ENCODE data around the gene CCS. TPM values are rescaled to one million over a fixed set of nuclear protein-coding genes. Genes with fewer than 3 reads are reported as not detected.
A peak's percentile ranks its signal among the peaks of the same experiment; 100 is the strongest.

Gene CCS
- total and polyA plus RNA-seq, 2 donors (not counting 1 experiment from before 2014, with no cell fraction given): 87.8 to 174 TPM

DNA sequence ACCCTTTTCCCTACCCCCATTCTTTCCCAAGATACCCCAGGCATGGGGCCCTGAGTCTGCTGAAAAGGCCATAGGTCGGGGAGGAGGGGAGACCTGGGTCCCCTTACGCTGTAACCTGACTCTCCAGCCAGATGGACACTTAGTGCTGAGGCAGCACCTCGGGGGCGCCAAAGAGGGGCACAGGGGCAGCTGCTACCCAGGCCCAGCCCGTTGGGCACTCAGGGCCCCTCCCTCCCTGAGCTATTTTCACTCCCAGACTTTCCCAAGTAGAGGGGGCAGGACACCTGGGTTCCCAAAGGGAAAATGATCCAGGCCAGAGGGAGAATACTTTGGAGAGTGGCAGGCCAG, 45.3 kb upstream of the CCS start:
- H2AFZ ChIP-seq (ENCODE audit: insufficient read depth, low read depth, low read length, poor library complexity, severe bottlenecking): no peak overlapping the region
- Mint-ChIP-seq H3K4me3 (peak overlapping the region; percentile 26), H3K9me3 (ENCODE audit: insufficient read depth) (no peaks in the 10 kb centered on the region), H3K27me3 (no peaks in the 10 kb centered on the region), H3K4me1 (peaks cover 30% of the 10 kb centered on the region), H3K27ac (peak overlapping the region; percentile 20)
- ATAC-seq (ENCODE audit: low read depth) (no peak), DNase-seq (no peak)
- ChIA-PET POLR2A (interaction anchor here (0.5 kb wide), 1 partner anchor 64 kb away, joined by 4 read pairs; no protein-coding TSS in a partner anchor), CTCF (interaction anchor here (6.4 kb wide), 1 partner anchor 131 kb away, joined by 58 read pairs; the partner anchor contains the start of gene RBM4B)
- peaks cover 26 to 34% of the 10 kb centered on the region in 2 donors for H3K4me1 ChIP-seq (ENCODE audit: control insufficient read depth in 2 of 2, insufficient read depth in 2 of 2, low read length in 2 of 2)
- no peak overlapping the region for H3K27ac ChIP-seq (ENCODE audit: low read length in 2 of 2)
- intact Hi-C loops (cut with micrococcal nuclease): loop anchor here (2.0 kb wide), 3 partner anchors 67 to 295 kb away; partner anchors contain the start of genes DPP3, RBM14 and RCE1
- peaks cover 0 to 3% of the 10 kb centered on the region in 2 experiments for H3K36me3 ChIP-seq (replicated peaks in 1 of 2; ENCODE audit: control extremely low read depth in 1 of 2, control insufficient read depth in 1 of 2, extremely low read depth in 1 of 2, insufficient read depth in 2 of 2, low read length in 1 of 2)
- no peaks in the 10 kb centered on the region for H3K27me3 ChIP-seq (replicated peaks in 1 of 4; ENCODE audit: control extremely low read depth in 1 of 4, control insufficient read depth in 3 of 4, insufficient read depth in 4 of 4, low read length in 3 of 4)
- H3K79me2 ChIP-seq (ENCODE audit: control insufficient read depth, insufficient read depth, low read length): peaks cover 10% of the 10 kb centered on the region
- no peaks in the 10 kb centered on the region for H3K9me3 ChIP-seq (ENCODE audit: control extremely low read depth in 1 of 3, control insufficient read depth in 2 of 3, insufficient read depth in 1 of 3, low read length in 2 of 3)
- TF ChIP-seq EZH2 (IDR thresholded peaks at IDR 0.05; ENCODE audit: borderline replicate concordance, insufficient read depth, low read depth, low read length, poor library complexity, severe bottlenecking): no peak
- TF ChIP-seq, protein P1, sequence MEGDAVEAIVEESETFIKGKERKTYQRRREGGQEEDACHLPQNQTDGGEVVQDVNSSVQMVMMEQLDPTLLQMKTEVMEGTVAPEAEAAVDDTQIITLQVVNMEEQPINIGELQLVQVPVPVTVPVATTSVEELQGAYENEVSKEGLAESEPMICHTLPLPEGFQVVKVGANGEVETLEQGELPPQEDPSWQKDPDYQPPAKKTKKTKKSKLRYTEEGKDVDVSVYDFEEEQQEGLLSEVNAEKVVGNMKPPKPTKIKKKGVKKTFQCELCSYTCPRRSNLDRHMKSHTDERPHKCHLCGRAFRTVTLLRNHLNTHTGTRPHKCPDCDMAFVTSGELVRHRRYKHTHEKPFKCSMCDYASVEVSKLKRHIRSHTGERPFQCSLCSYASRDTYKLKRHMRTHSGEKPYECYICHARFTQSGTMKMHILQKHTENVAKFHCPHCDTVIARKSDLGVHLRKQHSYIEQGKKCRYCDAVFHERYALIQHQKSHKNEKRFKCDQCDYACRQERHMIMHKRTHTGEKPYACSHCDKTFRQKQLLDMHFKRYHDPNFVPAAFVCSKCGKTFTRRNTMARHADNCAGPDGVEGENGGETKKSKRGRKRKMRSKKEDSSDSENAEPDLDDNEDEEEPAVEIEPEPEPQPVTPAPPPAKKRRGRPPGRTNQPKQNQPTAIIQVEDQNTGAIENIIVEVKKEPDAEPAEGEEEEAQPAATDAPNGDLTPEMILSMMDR (IDR thresholded peaks at IDR 0.05): no peak
- H3K4me3 ChIP-seq (ENCODE audit: control extremely low read depth in 1 of 5, extremely low read depth in 1 of 5, insufficient read depth in 1 of 5, low read depth in 2 of 5, low read length in 4 of 5): no peak overlapping the region
- no peak overlapping the region for H3K9ac ChIP-seq (ENCODE audit: low read length)
- no peak overlapping the region for H3K4me2 ChIP-seq (replicated peaks; ENCODE audit: low read depth, low read length, poor library complexity, severe bottlenecking)
- H4K20me1 ChIP-seq (ENCODE audit: control insufficient read depth, insufficient read depth, low read length, poor library complexity, severe bottlenecking): no peaks in the 10 kb centered on the region
- 100% methylated on average over 1 of the region's 5 CpGs for WGBS (ENCODE audit: insufficient coverage)

DNA sequence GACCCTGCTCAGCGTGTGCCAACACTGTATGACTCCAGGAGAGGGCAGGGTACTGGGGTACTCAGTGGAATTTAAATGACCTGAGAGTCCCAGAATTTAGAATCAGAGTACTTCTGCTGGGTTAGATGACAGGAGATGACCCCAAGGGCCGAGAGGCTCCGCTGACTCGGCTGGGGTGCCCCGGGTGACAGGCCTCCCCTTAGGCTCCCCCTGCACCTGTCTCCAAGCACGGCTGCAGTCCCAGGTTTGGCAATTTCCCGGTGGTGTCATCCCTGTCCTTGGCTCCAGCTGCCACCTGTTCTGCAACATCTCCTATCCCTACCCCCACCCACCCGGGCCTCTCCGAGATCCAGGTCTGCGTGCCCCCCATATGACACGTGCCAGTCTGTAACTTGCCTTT, 44.9 kb upstream of the CCS start:
- WGBS (ENCODE audit: insufficient coverage): 82% methylated on average over 11 of the region's 11 CpGs
- Histone ChIP-seq H3K79me2 (ENCODE audit: control insufficient read depth, insufficient read depth, low read length) (peaks cover 10% of the 10 kb centered on the region), H3K4me1 (ENCODE audit: control insufficient read depth in 2 of 2, insufficient read depth in 2 of 2, low read length in 2 of 2) (peaks cover 26 to 34% of the 10 kb centered on the region in 2 donors), H3K4me2 (replicated peaks; ENCODE audit: low read depth, low read length, poor library complexity, severe bottlenecking) (no peak overlapping the region), H3K27ac (ENCODE audit: low read length in 2 of 2) (no peak overlapping the region), H3K36me3 (replicated peaks in 1 of 2; ENCODE audit: control extremely low read depth in 1 of 2, control insufficient read depth in 1 of 2, extremely low read depth in 1 of 2, insufficient read depth in 2 of 2, low read length in 1 of 2) (no peaks in the 10 kb centered on the region), H3K4me3 (ENCODE audit: control extremely low read depth in 1 of 5, extremely low read depth in 1 of 5, insufficient read depth in 1 of 5, low read depth in 2 of 5, low read length in 4 of 5) (no peak overlapping the region), H4K20me1 (ENCODE audit: control insufficient read depth, insufficient read depth, low read length, poor library complexity, severe bottlenecking) (no peaks in the 10 kb centered on the region), H3K9ac (ENCODE audit: low read length) (no peak overlapping the region), H2AFZ (ENCODE audit: insufficient read depth, low read depth, low read length, poor library complexity, severe bottlenecking) (no peak overlapping the region), H3K27me3 (replicated peaks in 1 of 4; ENCODE audit: control extremely low read depth in 1 of 4, control insufficient read depth in 3 of 4, insufficient read depth in 4 of 4, low read length in 3 of 4) (no peaks in the 10 kb centered on the region), H3K9me3 (ENCODE audit: control extremely low read depth in 1 of 3, control insufficient read depth in 2 of 3, insufficient read depth in 1 of 3, low read length in 2 of 3) (no peaks in the 10 kb centered on the region)
- intact Hi-C loops (cut with micrococcal nuclease): no loop called here
- H3K4me1 Mint-ChIP-seq: peaks cover 27% of the 10 kb centered on the region
- CTCF ChIA-PET: interaction anchor here (6.4 kb wide), 1 partner anchor 131 kb away, joined by 58 read pairs; the partner anchor contains the start of gene RBM4B
- ATAC-seq (ENCODE audit: low read depth) (no peak), DNase-seq (no peak)
- no peaks in the 10 kb centered on the region for H3K27me3 Mint-ChIP-seq
- H3K4me3 Mint-ChIP-seq: peak overlapping the region; percentile 49
- H3K27ac Mint-ChIP-seq: peak overlapping the region; percentile 32
- POLR2A ChIA-PET: no interaction called here
- no peaks in the 10 kb centered on the region for H3K9me3 Mint-ChIP-seq (ENCODE audit: insufficient read depth)
- TF ChIP-seq EZH2 (IDR thresholded peaks at IDR 0.05; ENCODE audit: borderline replicate concordance, insufficient read depth, low read depth, low read length, poor library complexity, severe bottlenecking): no peak
- TF ChIP-seq, protein P1 (IDR thresholded peaks at IDR 0.05): no peak

Measured in B cell (primary cell).